Peyer's patch (tissue), 4 donors: ENCODE results near the gene SLC25A23. TPM values are rescaled to one million over a fixed set of nuclear protein-coding genes. Genes with fewer than 3 reads are reported as not detected.

Experiments
- DNase-seq, 3 donors: peaks; one replicate each; pipeline ENCODE4 v3.0.0-alpha.2; 2017 to 2019
- H3K27ac ChIP-seq, 4 donors: fragments of 200-600 bp; sonication (generic); one replicate each; pipeline ENCODE4 v1.5.1; 2016 to 2019
- H3K27me3 ChIP-seq, 2 donors: fragments of 200-600 bp; sonication (generic); one replicate each; pipeline ENCODE4 v1.5.1; 2019
- H3K36me3 ChIP-seq, 3 donors: fragments of 200-600 bp; sonication (generic); one replicate each; pipeline ENCODE4 v1.5.1; 2016 to 2019
- H3K4me1 ChIP-seq, 4 donors: fragments of 200-600 bp; sonication (generic); one replicate each; pipeline ENCODE4 v1.5.1; 2016 to 2019
- H3K4me3 ChIP-seq, 4 donors: fragments of 200-600 bp; sonication (generic); 1 replicate in 3 of 4; 2 replicates in 1 of 4; pipeline ENCODE4 v1.5.1; 2016 to 2019; ENCODE audit warnings: mild to moderate bottlenecking in 1 of 4
- H3K9me3 ChIP-seq, 4 donors: fragments of 200-600 bp; sonication (generic); one replicate each; pipeline ENCODE4 v1.5.1; 2016 to 2019; ENCODE audit warnings: mild to moderate bottlenecking in 1 of 4
- POLR2A ChIP-seq, 2 donors: fragments of 450-650 bp; IDR thresholded peaks; one replicate each; pipeline ENCODE4 v1.5.1; 2017; ENCODE audit warnings: antibody characterized with exemption in 2 of 2, mild to moderate bottlenecking in 2 of 2, moderate library complexity in 2 of 2
- total RNA-seq, 4 donors: library from RNA; depleted of rRNA; stranded (reverse); fragments of >200 nt; gene quantifications; one replicate each; pipeline ENCODE4 v1.1.0, GENCODE V29; 2016
- TF ChIP-seq, protein P1 (sequence below), 6 experiments: fragments of 450-650 bp in 4 of 6; fragments of 200-600 bp in 2 of 6; sonication (generic) in 1 of 6; IDR thresholded peaks; one replicate each; pipeline ENCODE4 v1.5.1; 2017 to 2019; ENCODE audit warnings: antibody characterized with exemption in 6 of 6, mild to moderate bottlenecking in 3 of 6, moderate library complexity in 1 of 6

The SLC25A23 gene
- total RNA-seq, 4 donors from 2014 or later: 69.3 to 209 (median 122) TPM

DNA sequence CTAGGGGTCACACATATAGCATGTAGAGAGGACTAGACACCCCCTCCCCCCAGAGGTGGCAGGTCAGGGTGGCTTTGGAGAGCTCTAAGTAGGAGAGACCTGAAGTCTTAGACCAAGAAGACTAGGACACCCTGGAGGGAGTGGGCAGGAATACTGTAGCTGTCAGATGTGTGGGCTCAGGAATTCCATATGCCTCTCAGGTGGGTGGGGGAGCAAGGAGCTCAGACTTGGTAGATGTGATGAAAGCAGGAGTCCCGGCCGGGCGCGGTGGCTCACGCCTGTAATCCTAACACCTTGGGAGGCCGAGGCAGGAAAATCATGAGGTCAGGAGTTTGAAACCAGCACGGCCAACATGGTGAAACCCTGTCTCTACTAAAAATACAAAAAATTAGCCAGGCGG lies 6.1 kb upstream of the SLC25A23 start:
- no peak for TF ChIP-seq POLR2A (IDR thresholded peaks at IDR 0.05)
- TF ChIP-seq, protein P1, sequence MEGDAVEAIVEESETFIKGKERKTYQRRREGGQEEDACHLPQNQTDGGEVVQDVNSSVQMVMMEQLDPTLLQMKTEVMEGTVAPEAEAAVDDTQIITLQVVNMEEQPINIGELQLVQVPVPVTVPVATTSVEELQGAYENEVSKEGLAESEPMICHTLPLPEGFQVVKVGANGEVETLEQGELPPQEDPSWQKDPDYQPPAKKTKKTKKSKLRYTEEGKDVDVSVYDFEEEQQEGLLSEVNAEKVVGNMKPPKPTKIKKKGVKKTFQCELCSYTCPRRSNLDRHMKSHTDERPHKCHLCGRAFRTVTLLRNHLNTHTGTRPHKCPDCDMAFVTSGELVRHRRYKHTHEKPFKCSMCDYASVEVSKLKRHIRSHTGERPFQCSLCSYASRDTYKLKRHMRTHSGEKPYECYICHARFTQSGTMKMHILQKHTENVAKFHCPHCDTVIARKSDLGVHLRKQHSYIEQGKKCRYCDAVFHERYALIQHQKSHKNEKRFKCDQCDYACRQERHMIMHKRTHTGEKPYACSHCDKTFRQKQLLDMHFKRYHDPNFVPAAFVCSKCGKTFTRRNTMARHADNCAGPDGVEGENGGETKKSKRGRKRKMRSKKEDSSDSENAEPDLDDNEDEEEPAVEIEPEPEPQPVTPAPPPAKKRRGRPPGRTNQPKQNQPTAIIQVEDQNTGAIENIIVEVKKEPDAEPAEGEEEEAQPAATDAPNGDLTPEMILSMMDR (IDR thresholded peaks at IDR 0.05): no peak
- H3K27me3 ChIP-seq: no peaks in the 10 kb centered on the region
- no peak for DNase-seq
- H3K36me3 ChIP-seq: peaks cover 0 to 17% (median 0%) of the 10 kb centered on the region in 3 donors
- no peak overlapping the region for H3K27ac ChIP-seq
- peak overlapping the region in 2 of 4 donors; percentile 61 to 76 for H3K4me3 ChIP-seq
- peaks cover 0 to 3% (median 0%) of the 10 kb centered on the region in 4 donors for H3K4me1 ChIP-seq
- H3K9me3 ChIP-seq: no peaks in the 10 kb centered on the region

- H3K4me1 ChIP-seq: peaks cover 0 to 3% (median 0%) of the 10 kb centered on the region in 4 donors
- H3K27ac ChIP-seq: peak overlapping the region in 3 of 4 donors; percentile 84 to 93 (median 86)
- H3K27me3 ChIP-seq: no peaks in the 10 kb centered on the region
- TF ChIP-seq POLR2A (IDR thresholded peaks at IDR 0.05): no peak
- TF ChIP-seq, protein P1 (IDR thresholded peaks at IDR 0.05): no peak
- no peak for DNase-seq
- peaks cover 0 to 17% (median 0%) of the 10 kb centered on the region in 3 donors for H3K36me3 ChIP-seq
- H3K4me3 ChIP-seq: peak overlapping the region in 3 of 4 donors; percentile 50 to 76 (median 61)
- no peaks in the 10 kb centered on the region for H3K9me3 ChIP-seq
These were observed 5.4 kb upstream of the SLC25A23 start for GRCh38 chr19:6465006-6465405.

DNA sequence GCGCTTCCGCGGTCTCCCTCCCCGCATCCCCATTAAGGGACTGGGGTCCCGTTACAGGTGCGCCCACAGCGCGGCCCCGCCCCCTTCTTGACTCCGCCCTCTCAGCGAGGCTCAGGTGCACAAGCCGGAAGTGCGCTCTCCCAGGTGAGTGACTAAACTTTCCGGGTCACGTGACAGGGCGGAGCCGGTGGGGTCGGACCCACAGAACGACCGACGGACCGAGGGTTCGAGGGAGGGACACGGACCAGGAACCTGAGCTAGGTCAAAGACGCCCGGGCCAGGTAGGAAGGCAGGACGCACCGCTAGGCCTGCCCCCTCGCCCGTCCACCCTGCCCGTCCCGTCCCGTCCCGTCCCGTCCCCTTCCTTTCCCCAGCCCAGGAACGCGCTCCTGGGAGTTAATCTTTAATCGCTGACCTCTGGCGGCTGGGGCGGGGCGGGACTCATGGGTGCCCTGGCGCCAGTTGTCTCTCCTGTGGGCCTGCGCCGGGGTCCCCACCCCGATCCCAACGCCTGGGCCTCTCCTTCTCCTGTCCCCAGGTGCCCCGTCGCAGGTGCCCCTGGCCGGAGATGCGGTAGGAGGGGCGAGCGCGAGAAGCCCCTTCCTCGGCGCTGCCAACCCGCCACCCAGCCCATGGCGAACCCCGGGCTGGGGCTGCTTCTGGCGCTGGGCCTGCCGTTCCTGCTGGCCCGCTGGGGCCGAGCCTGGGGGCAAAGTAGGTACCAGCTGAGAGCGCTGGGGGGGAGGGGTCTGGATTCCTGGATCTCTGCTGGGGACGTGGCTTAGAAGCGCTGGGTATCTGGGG lies 4.7 kb upstream of the SLC25A23 start, which contains the start of gene CRB3:
CRB3 (plus strand) TSS at position 202 of the 804 bp plus-strand sequence; CDS start at position 633, 431 bp downstream.
- no peaks in the 10 kb centered on the region for H3K27me3 ChIP-seq
- TF ChIP-seq POLR2A (IDR thresholded peaks at IDR 0.05): peak; percentile 80 to 88
- TF ChIP-seq, protein P1 (IDR thresholded peaks at IDR 0.05): peak in 1 of 6 experiments; percentile 1
- peaks cover 0 to 14% (median 0%) of the 10 kb centered on the region in 3 donors for H3K36me3 ChIP-seq
- peak within 1 kb of the TSS; percentile 38 to 93 (median 85) for H3K27ac ChIP-seq
- no peaks in the 10 kb centered on the region for H3K9me3 ChIP-seq
- H3K4me3 ChIP-seq: peak within 1 kb of the TSS; percentile 42 to 76 (median 56)
- peak; percentile 68 to 99 (median 95) for DNase-seq
- H3K4me1 ChIP-seq: peaks cover 0 to 5% (median 2%) of the 10 kb centered on the region in 4 donors

DNA sequence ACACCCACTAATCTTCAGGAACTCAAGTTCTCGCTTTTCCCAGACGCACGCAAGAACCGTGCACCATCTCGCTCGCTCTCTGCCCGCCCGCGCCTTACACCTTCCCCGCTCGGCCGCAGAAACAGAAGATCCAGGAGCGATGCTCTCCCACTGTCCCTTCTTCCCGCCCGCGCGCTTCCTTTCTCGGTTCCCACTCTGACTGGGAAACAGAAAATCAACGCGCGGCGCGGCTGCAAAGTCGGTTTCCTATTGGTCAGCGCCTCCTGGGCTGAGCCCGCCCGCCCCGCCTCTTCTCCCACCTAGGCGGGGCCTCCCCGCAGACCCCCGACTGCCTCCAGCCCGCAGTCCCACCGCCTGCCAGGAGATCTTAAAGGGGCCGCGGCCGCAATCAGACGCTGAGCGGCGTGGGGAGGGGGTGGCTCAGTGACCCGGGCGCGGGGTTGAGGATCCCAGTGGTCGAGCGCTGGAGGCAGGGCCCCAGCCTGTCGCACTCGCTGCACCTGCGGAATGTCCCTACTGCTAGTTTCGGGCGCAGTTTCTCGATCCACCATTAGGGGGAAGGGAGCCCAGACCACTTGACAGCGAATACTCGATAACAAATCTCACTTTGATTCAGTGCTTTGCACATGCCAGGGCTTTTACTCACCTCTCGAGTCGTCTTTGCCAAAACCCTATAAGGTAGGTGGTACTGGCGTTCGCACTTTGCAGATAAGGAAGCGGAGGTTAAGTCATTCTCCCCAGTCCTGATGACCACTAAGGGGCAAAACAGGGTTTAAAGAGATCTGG lies 700 bp upstream of the SLC25A23 start:
- Histone ChIP-seq H3K36me3 (peaks cover 0 to 18% (median 0%) of the 10 kb centered on the region in 3 donors), H3K27me3 (no peaks in the 10 kb centered on the region), H3K9me3 (no peaks in the 10 kb centered on the region), H3K4me3 (peak overlapping the region; percentile 78 to 98 (median 78)), H3K4me1 (peaks cover 0 to 13% (median 8%) of the 10 kb centered on the region in 4 donors), H3K27ac (peak overlapping the region; percentile 85 to 94 (median 90))
- peak; percentile 96 to 99 (median 98) for DNase-seq
- TF ChIP-seq, protein P1 (IDR thresholded peaks at IDR 0.05): peak; percentile 59 to 87 (median 82)
- TF ChIP-seq POLR2A (IDR thresholded peaks at IDR 0.05): peak; percentile 61 to 76

DNA sequence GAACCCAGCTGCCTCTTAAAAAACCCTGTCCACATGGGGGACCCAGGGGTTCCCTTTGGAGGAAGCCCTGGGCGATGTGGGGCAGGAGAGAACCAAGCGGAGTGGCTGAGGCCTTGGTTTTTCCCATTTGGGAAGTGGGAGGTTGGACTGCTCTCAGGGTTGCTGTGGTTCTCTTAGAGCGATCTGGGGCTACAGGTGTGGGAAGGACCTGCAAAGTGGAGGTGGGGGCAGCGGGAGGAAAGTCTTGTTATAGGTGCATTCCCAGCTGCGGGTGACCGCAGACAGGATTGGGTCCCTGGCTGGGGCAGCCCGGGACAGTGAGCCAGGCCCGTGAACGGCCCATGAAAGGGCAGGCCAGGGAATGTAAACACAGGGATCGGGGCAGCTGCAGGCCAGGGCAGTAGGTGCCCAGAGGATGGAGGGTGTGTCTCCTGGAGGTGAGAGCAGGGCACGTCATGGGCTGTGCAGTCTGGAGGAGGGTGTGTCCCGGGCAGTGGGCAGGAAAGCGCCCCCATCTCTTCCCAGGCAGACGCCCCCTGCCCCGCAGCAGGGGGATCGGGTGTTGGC lies 814 bp downstream of the SLC25A23 start:
- Histone ChIP-seq H3K9me3 (peaks cover 0 to 7% (median 0%) of the 10 kb centered on the region in 4 donors), H3K4me1 (peaks cover 0 to 13% (median 8%) of the 10 kb centered on the region in 4 donors), H3K4me3 (peak overlapping the region; percentile 78 to 98 (median 78)), H3K36me3 (peaks cover 0 to 33% (median 0%) of the 10 kb centered on the region in 3 donors), H3K27me3 (no peaks in the 10 kb centered on the region), H3K27ac (peak overlapping the region in 3 of 4 donors; percentile 85 to 94 (median 89))
- TF ChIP-seq, protein P1 (IDR thresholded peaks at IDR 0.05): peak in 1 of 6 experiments; percentile 7
- no peak for TF ChIP-seq POLR2A (IDR thresholded peaks at IDR 0.05)
- peak in 1 of 3 donors; percentile 64 for DNase-seq
